Dedifferentiated amniotic fluid mesenchymal stem cell (primary cell): Measurements from ENCODE around the gene PTGER2.

Source experiments
- DNase-seq: peaks from one replicate; pipeline ENCODE4 v3.0.0-alpha.2; 2016; ENCODE audit errors: extremely low spot score

The PTGER2 gene

DNA sequence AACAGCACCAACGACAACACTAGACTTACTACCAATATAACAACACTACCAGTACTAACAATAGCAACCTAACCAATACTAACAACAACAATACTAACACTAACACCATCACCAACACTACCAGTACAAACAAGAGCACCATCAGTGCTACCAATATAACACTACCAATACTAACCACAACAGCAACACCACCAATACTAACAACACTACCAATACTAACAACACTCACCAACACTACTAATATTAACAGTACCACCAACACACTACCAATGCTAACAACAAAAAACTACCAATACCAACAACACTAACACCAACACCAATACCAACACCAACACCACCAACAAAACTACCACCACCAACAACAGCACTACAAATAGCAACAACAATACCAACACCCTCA is 25.1 kb downstream of the PTGER2 start:
- no peak for DNase-seq

DNA sequence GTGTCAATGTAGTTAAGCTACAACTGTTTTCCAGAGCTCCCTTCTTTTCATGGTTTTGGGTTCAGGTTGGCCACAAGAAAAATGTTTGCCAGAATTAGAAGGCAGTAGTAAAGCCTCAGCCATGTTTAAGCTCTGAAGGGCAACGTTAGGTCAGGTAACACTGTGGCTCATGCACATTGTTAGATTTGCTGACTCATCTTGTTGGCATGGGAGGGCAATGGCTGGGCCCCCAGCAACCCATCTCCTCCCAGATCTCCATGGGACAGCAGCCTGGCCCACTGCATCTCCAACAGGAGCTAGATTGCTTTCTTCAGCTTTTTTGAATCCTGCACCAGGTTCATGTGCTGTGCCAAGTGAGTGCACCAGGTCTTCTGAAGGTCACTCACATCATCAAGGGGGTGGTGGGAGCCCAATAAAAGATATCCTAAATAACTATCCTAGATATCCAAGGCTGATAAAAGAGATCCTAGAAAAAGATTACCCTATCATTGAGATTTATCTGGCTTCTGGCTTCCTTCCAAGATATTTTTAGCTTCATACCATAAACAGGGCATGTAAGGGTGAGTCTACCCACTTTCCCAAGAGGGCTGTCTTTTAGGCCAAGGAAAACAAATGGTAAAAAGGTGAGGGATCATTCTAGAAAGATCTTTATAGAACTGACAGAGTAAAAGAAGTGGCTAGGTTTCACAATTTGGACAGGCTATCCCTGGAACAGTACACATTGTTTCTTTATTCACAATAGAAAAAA is 28.9 kb downstream of the PTGER2 start:
- no peak for DNase-seq

DNA sequence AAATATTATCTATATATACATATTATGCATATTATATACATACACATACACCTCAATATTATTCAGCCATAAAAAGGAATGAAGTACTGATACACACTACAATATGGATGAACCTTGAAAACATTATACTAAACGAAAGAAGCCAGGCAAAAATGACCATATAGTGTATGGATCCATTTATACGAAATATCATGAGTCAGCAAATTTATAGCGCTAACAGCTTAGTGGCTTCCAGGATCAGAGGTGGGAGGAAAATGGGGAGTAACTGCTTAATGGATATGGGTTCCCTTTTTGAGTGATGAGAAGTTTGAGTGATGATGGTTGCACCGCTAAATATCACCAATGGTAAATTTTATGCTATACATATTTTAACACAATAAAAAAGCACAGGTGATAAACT is 32.7 kb downstream of the PTGER2 start:
- DNase-seq = no peak

DNA sequence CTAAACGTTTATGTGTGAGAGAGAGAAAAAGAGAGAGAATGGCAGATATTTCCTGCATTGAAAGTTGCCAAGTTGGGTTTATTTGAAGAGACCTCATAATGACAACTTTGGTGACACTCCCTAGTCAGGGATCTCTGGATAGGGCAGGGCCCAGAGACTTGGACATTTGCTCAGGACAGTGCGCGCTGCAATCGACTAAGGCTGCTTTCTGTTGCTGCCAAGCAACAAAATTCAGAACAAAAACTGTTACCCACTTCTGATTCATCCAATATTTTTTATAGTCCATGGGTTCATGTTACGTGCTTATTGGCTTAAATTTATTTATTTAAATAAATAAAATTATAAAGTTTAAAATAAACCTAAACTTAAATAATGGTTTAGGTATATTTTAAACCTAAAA is 34.2 kb downstream of the PTGER2 start:
- no peak for DNase-seq

DNA sequence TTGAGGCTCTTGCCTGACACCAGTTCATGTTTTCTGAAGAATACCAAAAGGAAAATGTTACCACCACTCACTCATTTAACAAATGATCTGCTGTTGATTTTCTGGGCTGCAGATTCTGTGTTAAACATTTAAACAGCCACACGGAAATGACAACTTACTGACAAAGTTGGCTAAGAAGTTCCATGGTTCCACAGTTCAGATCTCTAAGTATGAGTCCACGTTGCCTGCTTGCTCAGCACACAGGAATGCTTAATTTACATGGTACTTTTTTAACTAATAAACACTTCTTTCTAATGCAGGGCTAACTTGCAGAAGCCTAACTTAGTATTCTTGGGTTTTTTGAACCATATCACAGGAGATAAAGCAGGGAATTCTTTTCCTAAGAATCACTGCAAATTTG is 34.7 kb downstream of the PTGER2 start:
- DNase-seq = peak; percentile 38

DNA sequence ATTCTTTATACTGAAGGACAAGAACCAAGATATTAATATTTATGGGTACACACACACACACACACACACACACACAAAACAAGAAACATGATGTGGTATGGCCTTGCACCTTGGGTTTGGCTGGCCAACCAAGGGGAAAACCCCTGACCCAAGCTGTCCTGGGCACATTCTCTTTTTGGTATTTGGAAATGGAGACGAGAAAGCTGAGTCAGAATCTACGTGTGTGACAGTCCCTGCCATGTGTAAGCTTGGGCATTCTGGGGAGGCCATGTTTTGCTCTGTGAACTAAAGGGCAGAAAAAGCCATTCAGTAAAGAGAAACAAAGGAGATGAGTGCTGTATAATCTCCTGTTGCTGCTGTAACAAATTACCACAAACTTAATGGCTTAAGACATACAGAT is 35.6 kb downstream of the PTGER2 start:
- no peak for DNase-seq

DNA sequence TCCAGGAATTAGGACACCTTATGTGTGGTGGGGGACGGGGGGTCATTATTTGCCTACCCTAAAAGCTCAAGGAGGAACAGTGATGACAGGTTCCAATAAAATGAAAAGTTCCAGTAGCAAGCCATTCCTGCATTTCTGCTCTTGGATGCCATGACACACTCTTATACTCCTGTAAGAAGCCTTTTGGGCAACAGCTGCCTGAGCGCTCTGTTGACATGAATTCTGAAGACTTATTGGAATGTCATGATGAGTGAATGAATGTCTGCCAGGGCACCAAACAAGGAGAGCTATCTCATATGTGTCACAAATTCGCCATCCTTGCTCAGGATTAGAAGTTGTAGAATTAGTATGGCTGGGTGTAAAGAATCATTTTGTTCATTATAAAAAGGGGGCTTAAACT is 36.3 kb downstream of the PTGER2 start:
- no peak for DNase-seq

DNA sequence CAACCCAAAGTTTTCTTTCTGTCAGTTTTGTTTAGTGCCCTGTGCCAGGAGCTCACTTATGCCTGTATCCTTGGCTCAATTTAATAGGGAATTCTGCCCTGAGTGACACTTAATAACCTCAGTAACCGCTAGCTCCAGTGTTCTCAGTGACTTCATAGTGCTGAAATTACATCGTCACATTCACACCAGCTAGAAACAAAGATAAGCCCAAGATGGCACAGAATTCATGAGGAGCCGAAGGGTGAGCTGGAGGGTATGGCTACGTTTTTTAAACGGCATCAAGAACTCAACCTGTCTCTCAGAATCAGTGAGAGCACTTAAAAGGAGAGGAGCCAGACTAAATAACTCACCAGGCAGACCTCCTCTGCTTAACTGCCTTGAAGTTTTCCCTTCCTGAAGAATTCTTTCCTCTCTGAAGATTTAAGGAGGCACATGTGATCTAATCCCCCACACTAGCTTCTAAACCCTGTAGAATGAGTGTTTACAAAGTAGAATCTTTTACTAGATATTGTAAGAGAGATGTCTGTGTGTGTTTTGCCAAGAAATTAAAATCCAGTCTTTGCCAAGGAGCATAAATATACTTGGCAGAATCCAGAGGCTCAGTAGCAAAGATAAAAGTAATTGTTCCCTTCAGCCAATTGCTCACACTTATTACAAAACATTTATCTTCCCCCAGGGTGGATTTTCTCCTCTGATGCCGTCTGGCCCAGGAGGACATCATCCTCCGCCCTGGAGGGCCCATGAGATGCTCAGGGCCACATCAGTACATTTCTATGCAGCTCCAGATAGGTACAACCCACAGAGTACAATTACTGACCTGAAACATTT is 37.3 kb downstream of the PTGER2 start:
- no peak for DNase-seq

DNA sequence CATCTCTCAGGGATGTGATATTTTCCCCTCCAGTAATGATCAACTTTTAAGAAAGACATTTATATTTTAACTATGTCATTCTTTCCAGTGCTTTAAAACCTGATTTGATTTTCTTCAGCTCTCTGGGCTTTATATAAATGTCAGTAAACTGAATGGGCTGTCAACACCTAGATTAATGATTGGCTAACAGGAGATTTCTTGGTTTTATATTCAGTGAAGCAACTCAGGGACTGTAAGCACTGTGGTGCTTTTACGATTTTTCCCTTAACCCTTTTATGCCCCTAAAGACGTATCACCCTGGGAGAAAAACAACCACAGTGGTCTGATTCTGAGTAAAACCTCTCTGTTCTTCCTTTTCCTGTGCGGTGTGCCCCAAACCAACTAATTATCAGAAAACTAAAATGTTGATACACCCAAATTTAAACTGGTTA is 38.0 kb downstream of the PTGER2 start:
- no peak for DNase-seq

DNA sequence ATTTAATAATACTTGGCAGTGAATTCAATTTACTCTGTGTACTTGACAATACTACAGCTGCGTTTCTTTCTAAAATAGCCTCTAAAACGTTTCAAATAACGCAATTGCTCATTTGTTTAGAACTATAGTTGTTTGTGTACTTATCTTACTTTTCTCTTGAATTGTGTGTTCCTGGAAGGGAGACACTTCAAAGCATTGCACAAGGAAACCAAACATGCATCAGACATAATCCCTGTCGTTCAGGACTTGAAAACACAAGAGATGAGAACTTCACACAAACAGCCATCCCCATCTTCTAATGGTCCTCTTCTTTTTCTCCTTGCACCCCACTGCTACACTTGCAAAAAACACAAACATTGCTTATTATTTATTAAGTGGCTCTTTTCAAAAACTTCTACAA is 38.5 kb downstream of the PTGER2 start:
- no peak for DNase-seq

DNA sequence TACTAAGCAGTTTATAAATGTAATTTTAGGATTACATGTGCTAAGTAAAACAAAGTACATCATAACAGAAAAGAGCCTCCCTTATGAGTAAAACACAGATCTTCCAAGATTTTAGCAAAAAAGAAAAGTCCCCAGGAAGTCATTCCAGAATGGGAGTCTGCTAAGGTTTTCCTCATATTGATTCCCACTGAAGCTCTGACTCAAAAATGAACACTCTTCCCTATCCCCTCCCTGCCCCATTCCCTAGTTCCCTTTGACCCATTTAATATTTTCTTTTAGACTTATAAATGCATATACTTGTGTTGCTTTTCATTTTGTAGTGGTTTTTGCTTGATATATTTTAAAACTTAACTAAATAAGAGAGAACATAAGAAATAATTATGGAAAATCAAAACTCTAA is 40.1 kb downstream of the PTGER2 start:
- no peak for DNase-seq

DNA sequence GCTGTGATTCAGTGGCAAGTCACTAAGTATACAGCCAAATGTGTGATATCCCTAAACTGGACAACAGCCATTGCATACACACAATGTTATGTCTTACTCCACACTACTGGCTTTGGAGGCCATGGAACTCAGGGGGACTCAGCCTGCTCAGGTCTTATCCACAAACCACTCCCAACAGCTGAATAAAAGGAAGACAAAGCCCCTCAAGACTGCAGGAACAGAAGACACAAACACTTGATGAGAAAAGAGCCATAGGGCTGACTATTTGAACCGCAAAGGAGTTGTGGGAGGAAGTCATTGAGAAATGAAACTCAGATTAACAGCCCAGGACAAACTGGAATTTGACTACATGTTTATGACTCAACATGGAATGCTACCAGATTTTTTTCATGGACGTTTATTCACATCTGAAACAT is 40.9 kb downstream of the PTGER2 start:
- peak; percentile 88 for DNase-seq

DNA sequence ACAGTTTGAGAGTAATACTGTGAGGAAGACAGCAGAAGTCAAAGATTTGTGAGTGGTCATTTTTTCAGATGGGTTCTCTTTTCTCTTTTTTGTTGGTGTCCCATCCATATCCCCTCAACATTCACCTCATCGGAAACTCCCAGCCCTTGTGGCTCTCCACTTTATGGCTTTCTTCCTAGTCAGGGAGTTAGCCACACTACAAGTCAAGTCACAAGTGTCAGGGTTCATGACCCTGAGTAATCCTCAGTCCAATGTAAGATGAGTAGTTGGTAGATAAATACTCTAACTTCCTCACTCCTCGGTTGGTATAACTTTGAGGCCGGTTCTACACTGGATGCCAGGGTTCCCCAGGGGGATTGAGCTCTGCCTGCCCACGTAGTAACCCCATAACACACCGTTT is 41.4 kb downstream of the PTGER2 start:
- no peak for DNase-seq

DNA sequence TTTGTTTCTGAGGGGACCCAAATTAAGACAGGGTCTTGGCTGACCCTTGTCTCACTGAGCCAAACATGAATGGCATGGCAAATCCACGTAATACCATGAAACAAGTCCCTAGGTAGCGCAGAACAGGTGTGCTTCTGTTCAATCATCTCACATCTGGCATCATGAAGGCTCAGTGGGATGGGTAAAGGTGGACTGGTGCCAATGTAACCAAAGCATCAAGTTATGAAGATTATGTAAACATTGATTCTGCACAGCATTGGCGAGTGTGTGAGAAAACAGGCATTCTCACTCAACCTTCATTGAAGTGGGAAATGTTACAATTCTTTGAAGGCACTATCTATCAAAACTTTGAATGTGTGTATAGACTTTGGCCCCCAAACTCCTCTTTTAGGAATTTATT is 41.9 kb downstream of the PTGER2 start:
- DNase-seq = no peak

DNA sequence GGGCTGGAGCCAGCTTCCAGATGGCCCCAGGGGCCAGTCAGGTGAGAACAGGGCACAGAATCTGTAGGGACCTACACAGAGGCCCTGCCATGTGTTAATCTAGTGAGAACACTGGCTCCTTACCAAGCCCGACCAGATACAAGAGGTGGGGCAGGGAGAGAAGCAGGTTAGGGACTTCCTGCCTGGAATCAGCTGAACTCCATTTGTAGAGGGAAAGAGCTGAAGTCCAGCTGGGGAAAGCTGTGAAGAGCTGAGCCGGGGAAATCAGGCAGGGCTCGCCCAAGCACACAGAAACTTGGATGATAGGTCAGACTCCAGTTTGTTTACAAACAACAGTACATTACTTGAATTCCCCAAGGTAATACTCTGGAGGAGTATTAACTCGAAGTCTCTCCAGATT is 46.7 kb downstream of the PTGER2 start:
- DNase-seq = no peak

DNA sequence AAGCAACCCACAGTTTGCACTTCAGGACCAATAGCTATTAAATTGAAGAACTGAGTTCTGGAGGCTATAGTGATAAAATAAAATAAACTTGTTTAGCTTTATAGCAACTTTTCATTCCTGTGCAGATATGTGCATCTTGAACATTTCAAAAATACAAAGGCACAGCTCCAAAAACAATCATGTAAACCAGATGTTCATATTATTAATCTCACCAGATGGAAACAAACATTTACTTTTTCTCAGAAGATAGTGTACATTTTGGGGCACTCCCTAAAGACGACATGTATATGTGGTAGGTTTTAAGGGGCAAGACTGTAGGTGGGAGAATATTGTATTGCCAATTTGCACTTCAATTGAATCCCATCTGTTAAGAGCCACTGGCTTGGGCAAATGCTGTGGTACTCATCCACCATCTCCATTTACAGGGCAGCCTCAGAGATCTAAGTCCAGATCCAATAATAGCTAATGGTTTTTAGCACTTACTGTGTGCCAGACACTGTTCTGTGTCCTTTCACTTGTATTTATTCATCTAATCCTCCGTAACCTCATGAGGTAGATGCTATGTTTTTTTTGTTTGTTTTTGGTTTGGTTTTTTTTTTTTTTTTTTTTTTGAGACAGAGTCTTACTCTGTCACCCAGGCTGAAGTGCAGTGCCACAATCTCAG is 49.1 kb downstream of the PTGER2 start:
- DNase-seq = no peak

DNA sequence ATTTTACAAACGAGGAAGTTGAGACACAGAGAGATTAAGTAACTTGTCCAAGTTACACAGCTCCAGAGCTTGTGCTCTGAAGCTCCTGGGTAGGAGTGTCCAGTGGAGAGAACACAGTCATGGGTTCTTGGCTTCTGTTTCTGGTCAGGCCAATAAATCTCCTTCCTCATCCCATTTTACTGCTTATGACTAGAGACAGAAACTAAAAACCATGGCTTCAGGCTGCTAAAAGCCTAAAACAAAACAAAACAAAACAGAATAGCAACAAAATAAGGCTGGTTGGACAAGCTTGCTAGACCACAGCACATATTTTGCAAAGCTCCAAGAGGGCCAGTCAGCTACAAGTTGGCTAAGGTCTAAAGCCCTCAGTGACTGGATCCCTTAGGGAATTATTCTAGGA is 49.8 kb downstream of the PTGER2 start:
- no peak for DNase-seq

DNA sequence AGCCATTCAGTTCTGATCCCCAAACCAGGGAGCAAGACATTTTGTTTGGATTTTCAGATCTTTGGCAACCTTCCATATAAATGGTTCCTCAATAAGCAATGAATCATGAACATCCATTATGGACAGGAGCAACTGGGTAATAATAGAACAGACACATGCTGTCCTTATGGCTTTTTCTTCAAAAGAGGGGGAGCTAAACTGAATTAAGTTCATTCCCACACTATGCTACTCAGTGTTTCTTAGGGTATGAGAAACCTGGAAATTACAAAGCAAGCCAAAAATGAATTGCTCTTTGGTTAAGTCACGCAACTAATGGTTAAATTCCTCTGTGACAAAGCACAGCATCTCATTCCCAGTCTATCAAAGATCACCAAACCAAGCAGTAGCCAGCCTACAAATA is 51.0 kb downstream of the PTGER2 start:
- DNase-seq = no peak

DNA sequence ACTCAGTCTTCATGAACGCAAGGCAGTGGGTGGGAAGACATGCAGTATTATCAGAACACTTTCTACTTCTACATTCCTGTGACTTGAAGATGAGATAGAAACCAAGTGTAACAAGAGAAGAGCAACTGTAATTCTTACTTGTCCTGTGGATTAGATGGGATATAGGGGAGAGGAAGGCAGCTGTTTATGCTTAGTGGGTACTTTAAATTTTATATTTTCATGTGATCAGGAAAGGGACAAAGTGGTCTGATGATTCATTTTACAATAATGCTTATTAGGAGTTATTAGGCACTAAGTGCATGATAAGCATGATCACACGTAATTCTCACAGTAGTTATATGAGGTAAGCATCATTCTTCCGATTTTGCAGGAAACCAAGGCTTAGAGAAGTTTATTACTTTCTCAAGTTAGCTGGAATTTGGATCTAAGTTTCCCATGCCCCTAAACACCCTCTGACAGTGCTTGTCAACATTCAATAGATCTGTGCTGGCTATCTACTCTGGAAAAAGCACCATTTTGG is 52.7 kb downstream of the PTGER2 start:
- no peak for DNase-seq

DNA sequence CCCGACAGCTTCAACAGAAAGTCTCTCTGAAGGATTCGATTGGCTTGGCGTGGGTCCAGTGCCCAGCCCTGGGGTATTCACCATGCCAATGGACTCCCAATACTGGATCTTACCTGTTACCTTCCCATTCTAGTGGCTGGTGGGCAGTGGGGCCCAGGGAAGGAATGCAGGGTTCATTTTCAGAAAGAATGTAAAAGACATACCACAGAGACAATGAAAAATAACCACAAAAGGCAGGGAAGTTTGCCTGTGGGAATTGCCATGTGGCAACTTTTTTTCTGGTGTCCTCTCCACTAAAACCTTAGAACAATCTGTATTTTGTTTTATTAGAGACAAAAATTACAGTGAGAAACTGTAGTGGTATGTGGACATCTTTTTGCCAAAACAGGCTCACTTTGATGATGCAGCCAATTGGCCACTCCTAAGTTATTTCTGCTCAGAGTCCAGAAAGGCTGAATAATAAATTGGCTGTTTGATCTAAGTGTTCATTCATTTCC is 55.2 kb downstream of the PTGER2 start:
- no peak for DNase-seq

DNA sequence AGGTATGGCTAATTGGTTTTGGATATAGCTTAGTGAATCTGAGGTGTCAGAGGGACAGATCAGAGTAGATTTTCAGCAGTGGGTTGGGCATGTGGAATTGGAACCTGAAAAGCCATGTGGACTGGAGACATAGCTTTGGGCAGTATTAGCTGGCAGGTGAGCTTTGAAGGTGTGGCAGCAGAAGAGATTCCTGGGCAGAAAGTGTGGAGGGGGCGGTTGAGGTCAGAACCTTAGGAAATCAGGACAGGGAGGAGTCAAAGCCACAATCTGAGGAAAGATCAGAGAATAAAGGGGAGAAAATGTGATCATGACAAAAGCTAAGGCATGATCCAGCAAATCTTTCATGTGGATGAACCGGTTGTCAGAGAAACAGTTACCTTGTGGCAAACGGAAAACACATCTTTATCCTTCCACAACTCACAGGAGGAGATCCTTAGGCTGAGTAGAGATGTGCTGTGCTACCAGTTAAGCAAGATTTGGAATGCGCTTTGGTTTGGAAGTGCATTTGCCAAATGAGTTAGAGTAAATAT is 56.4 kb downstream of the PTGER2 start:
- DNase-seq = no peak

DNA sequence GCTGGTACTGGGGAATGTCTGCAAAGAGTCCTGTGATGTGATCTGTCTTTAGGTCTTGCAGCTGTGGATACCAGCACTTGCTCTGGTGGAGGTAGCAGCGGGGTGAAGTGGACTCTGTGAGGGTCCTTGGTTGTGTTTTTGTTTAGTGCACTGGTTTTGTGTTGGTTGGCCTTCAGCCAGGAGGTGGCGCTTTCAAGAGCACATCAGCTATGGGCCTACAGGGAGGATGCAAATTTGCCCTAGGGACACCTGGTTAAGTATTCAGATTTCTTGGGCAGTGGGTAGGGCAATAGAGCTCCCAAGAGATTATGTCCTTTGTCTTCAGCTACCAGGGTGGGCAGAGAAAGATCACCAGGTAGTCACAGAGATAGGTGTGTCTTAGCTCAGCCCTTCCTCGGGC is 63.8 kb downstream of the PTGER2 start:
- DNase-seq = no peak
